Endothelial cell of umbilical vein (primary cell): Measurements from ENCODE around the gene STAT5B.

Experiments used
- EZH2 ChIP-seq: IDR thresholded peaks from 2 replicates; pipeline ENCODE4 v1.6.1; 2012; ENCODE audit warnings: borderline replicate concordance, low read depth, mild to moderate bottlenecking, moderate library complexity, low read length, inconsistent platforms; ENCODE audit not compliant: severe bottlenecking
- GATA2 ChIP-seq: IDR thresholded peaks from 2 replicates; pipeline ENCODE4 v1.7.0; 2011; ENCODE audit warnings: low read depth, mild to moderate bottlenecking, moderate library complexity, mixed read lengths, low read length; ENCODE audit not compliant: insufficient read length, insufficient read depth
- JUN ChIP-seq: IDR thresholded peaks from 2 replicates; pipeline ENCODE4 v1.6.1; 2011; ENCODE audit warnings: borderline replicate concordance, low read depth; ENCODE audit not compliant: insufficient read length, insufficient read depth
- POLR2A ChIP-seq: IDR thresholded peaks from 2 replicates; pipeline ENCODE4 v1.6.1; 2012; ENCODE audit warnings: low read depth, mild to moderate bottlenecking, control low read depth, low read length
- POLR2AphosphoS5 ChIP-seq: IDR thresholded peaks from 2 replicates; pipeline ENCODE4 v1.6.1; 2012; ENCODE audit warnings: low read depth, mild to moderate bottlenecking, control low read depth, low read length, moderate library complexity; ENCODE audit not compliant: insufficient read depth
- TF ChIP-seq, protein P1 (sequence below), 2 donors: IDR thresholded peaks; 1 replicate in 1 of 2; 2 replicates in 1 of 2; pipeline ENCODE4 v1.5.1; 2011; ENCODE audit warnings: low read length in 2 of 2, mild to moderate bottlenecking in 2 of 2, moderate library complexity in 2 of 2, control low read depth in 1 of 2, inconsistent platforms in 1 of 2, low read depth in 1 of 2; ENCODE audit not compliant: insufficient read depth in 1 of 2; ENCODE audit errors: extremely low read depth in 1 of 2
- TF ChIP-seq, protein P2 (sequence below): IDR thresholded peaks from 2 replicates; pipeline ENCODE4 v1.6.1; 2011; ENCODE audit not compliant: insufficient read depth, insufficient read length

DNA sequence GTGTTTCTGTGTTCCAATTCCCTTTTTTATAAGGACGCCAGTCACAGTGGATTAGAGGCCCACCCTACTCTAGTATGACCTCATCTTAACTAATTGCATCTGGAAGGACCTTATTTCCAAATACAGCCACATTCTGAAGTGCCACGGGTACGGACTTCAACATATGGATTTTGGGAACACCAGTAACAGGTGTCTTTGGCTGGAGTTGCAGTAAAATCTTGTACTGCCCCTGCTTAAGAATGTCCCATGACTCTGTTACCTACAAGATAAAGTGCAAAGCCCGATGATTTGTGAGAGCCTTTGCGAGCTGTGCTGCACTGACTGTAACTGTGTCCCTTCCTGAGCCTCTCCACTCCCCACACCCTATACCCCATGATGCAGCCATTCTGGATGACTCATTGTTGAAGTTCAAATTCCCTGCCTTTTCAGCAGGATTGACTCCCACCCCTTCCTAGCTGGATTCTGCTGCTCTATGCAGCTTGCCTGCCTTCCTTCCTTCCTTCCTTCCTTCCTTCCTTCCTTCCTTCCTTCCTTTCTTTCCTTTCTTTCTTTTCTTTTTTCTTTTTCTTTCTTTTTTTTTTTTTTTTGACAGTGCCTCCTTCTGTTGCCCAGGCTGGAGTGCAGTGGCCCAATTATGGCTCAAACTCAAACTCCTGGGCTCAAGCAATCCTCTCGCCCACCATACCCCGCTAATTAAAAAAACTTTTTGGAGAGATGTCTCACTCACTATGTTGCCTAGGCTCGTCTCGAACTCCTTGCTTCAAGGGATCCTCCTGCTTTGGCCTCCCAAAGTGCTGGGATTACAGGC is 93.1 kb downstream of the STAT5B start:
- TF ChIP-seq, protein P1, sequence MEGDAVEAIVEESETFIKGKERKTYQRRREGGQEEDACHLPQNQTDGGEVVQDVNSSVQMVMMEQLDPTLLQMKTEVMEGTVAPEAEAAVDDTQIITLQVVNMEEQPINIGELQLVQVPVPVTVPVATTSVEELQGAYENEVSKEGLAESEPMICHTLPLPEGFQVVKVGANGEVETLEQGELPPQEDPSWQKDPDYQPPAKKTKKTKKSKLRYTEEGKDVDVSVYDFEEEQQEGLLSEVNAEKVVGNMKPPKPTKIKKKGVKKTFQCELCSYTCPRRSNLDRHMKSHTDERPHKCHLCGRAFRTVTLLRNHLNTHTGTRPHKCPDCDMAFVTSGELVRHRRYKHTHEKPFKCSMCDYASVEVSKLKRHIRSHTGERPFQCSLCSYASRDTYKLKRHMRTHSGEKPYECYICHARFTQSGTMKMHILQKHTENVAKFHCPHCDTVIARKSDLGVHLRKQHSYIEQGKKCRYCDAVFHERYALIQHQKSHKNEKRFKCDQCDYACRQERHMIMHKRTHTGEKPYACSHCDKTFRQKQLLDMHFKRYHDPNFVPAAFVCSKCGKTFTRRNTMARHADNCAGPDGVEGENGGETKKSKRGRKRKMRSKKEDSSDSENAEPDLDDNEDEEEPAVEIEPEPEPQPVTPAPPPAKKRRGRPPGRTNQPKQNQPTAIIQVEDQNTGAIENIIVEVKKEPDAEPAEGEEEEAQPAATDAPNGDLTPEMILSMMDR (IDR thresholded peaks at IDR 0.05; ENCODE audit: extremely low read depth in 1 of 2, insufficient read depth in 1 of 2, low read depth in 1 of 2, low read length in 2 of 2) = no peak
- peak; percentile 36 for TF ChIP-seq EZH2
- TF ChIP-seq, protein P2, sequence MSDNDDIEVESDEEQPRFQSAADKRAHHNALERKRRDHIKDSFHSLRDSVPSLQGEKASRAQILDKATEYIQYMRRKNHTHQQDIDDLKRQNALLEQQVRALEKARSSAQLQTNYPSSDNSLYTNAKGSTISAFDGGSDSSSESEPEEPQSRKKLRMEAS = no peak
- TF ChIP-seq POLR2A = no peak
- TF ChIP-seq JUN = peak; percentile 59
- TF ChIP-seq POLR2AphosphoS5 = no peak
- TF ChIP-seq GATA2 = no peak
